ENCODE measurements around the gene MIAT. TPM values are rescaled to one million over a fixed set of nuclear protein-coding genes. Genes with fewer than 3 reads are reported as not detected.

MIAT gene
- polyA plus RNA-seq, 3 donors from 2014 or later = 2.2 TPM; not detected in 2

- Mint-ChIP-seq H3K4me3 (peak overlapping the region in 3 of 5 donors; percentile 22 to 64 (median 39)), H3K9me3 (no peaks in the 10 kb centered on the region), H3K27me3 (ENCODE audit: low read depth in 3 of 3) (peaks cover 0 to 4% (median 0%) of the 10 kb centered on the region in 3 donors), H3K27ac (peak overlapping the region; percentile 61 to 96 (median 84)), H3K36me3 (peaks cover 13 to 41% (median 21%) of the 10 kb centered on the region in 3 donors), H3K4me1 (peaks cover 60 to 69% of the 10 kb centered on the region in 2 donors)
- DNase-seq = peak; percentile 58 to 66 (median 62)
Measured at GRCh38 chr22:26679003-26679629, 21.7 kb downstream of the MIAT start.

DNA sequence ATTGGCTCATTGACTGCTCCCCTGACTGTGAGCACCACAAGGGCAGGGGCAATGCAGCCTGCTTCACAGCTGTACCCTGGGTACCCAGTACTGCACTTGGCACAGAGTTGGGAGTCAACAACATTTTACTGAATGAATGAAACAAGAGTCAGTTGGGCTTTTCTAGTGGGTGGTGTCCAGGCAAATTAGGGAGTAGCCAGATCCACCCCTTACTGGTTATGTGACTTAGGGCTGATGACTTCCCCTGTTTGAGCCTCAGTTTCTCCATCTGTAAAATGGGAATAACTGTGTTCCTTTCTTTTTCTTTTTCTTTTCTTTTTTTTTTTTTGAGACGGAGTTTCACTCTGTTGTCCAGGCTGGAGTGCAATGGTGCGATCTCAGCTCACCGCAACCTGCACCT is 23.1 kb downstream of the MIAT start:
- peaks cover 53 to 60% of the 10 kb centered on the region in 2 donors for H3K4me1 Mint-ChIP-seq
- no peak for DNase-seq
- peaks cover 0 to 4% (median 0%) of the 10 kb centered on the region in 3 donors for H3K27me3 Mint-ChIP-seq (ENCODE audit: low read depth in 3 of 3)
- H3K27ac Mint-ChIP-seq = peak overlapping the region in 1 of 6 donors; percentile 45
- H3K36me3 Mint-ChIP-seq = peaks cover 13 to 37% (median 14%) of the 10 kb centered on the region in 3 donors
- no peak overlapping the region for H3K4me3 Mint-ChIP-seq
- H3K9me3 Mint-ChIP-seq = no peaks in the 10 kb centered on the region

DNA sequence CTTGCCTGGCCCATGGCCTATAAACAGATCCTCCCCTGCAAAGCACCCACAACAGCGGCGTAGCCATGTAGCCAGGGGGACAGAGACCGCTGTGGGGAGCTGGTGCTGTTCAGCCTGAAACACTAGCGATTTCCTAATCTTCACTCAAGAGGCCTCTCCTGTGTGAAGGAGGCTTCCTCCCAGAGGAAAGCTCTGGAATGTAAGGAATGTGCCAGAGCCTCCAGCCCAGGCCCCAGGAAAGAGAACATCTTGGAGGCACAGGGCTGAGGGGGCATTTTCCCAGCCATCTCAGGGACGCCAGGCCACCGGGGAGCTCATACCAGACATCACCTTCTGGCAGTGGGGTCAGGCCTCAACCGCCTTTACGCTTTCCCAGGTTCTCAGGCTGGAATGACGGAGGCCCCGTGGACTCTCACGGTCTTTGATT is 24.0 kb downstream of the MIAT start:
- Mint-ChIP-seq H3K27ac (no peak overlapping the region), H3K36me3 (peaks cover 13 to 36% (median 14%) of the 10 kb centered on the region in 3 donors), H3K9me3 (no peaks in the 10 kb centered on the region), H3K4me1 (peaks cover 47 to 55% of the 10 kb centered on the region in 2 donors), H3K4me3 (no peak overlapping the region), H3K27me3 (ENCODE audit: low read depth in 3 of 3) (peaks cover 0 to 4% (median 0%) of the 10 kb centered on the region in 3 donors)
- DNase-seq = no peak

DNA sequence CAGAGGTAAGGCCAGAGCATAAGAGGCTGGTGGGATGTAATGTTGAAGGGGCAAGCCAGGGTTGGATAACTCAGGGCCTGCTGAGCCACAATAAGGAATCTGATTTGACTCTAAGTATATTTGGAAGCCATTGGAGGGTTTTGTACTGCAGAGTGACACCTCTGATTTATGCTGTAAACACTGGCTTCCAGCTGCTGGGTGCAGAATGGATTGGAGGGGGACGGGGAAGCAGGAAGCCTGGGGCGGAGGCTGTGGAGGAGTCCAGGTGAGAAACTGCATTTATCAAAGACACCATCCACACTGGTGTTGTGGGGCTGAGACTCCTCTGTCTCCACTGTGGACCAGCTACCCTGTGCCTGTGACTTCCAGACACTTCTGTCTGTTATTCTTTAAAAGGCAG is 26.8 kb downstream of the MIAT start:
- peak overlapping the region in 1 of 6 donors; percentile 48 for H3K27ac Mint-ChIP-seq
- H3K36me3 Mint-ChIP-seq = peaks cover 13 to 41% (median 21%) of the 10 kb centered on the region in 3 donors
- no peaks in the 10 kb centered on the region for H3K9me3 Mint-ChIP-seq
- peaks cover 31 to 47% of the 10 kb centered on the region in 2 donors for H3K4me1 Mint-ChIP-seq
- no peak overlapping the region for H3K4me3 Mint-ChIP-seq
- H3K27me3 Mint-ChIP-seq (ENCODE audit: low read depth in 3 of 3) = peaks cover 0 to 4% (median 0%) of the 10 kb centered on the region in 3 donors
- DNase-seq = no peak

GRCh38 chr22:26685601-26686000 is 28.2 kb downstream of the MIAT start:
- no peak for DNase-seq
- peaks cover 13 to 35% (median 21%) of the 10 kb centered on the region in 3 donors for H3K36me3 Mint-ChIP-seq
- H3K9me3 Mint-ChIP-seq = no peaks in the 10 kb centered on the region
- no peak overlapping the region for H3K27ac Mint-ChIP-seq
- peaks cover 37 to 50% of the 10 kb centered on the region in 2 donors for H3K4me1 Mint-ChIP-seq
- H3K4me3 Mint-ChIP-seq = no peak overlapping the region
- H3K27me3 Mint-ChIP-seq (ENCODE audit: low read depth in 3 of 3) = peaks cover 0 to 4% (median 0%) of the 10 kb centered on the region in 3 donors

GRCh38 chr22:26687439-26687838 is 30.1 kb downstream of the MIAT start:
- Mint-ChIP-seq H3K27me3 (ENCODE audit: low read depth in 3 of 3) (peaks cover 0 to 6% (median 0%) of the 10 kb centered on the region in 3 donors), H3K4me3 (no peak overlapping the region), H3K36me3 (peaks cover 13 to 28% (median 16%) of the 10 kb centered on the region in 3 donors), H3K4me1 (peaks cover 49 to 65% of the 10 kb centered on the region in 2 donors), H3K27ac (peak overlapping the region in 2 of 6 donors; percentile 50 to 59), H3K9me3 (no peaks in the 10 kb centered on the region)
- DNase-seq = no peak

- Mint-ChIP-seq H3K9me3 (no peaks in the 10 kb centered on the region), H3K27ac (peak overlapping the region in 3 of 6 donors; percentile 17 to 57 (median 17)), H3K4me3 (no peak overlapping the region), H3K27me3 (ENCODE audit: low read depth in 3 of 3) (peaks cover 0 to 2% (median 0%) of the 10 kb centered on the region in 3 donors), H3K36me3 (peaks cover 9 to 26% (median 16%) of the 10 kb centered on the region in 3 donors), H3K4me1 (peaks cover 34 to 67% of the 10 kb centered on the region in 2 donors)
- DNase-seq = no peak
Measured at GRCh38 chr22:26689513-26690301, 32.3 kb downstream of the MIAT start.

GRCh38 chr22:26690654-26691376 is 33.4 kb downstream of the MIAT start:
- Mint-ChIP-seq H3K4me1 (peaks cover 32 to 68% of the 10 kb centered on the region in 2 donors), H3K27ac (peak overlapping the region in 3 of 6 donors; percentile 14 to 40 (median 21)), H3K4me3 (peak overlapping the region in 1 of 5 donors; percentile 40), H3K9me3 (no peaks in the 10 kb centered on the region), H3K36me3 (peaks cover 20 to 34% (median 22%) of the 10 kb centered on the region in 3 donors), H3K27me3 (ENCODE audit: low read depth in 3 of 3) (peaks cover 0 to 2% (median 0%) of the 10 kb centered on the region in 3 donors)
- DNase-seq = no peak

DNA sequence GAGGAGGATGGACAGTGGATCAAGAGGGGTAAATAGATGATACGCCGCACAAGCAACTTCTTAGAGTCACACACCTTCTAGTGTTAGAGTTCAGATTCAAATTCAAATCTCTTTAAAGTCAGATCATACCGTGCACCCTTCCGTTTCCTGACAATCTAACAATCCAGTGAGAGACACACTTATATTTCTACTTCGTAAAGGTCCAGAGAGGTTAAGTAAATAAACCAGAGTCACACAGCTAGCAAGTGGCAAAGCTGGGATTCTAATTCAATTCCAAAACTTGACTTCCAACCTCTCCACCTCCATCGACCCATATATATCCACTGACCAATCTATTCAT is 34.0 kb downstream of the MIAT start:
- peaks cover 30 to 68% of the 10 kb centered on the region in 2 donors for H3K4me1 Mint-ChIP-seq
- no peak for DNase-seq
- no peaks in the 10 kb centered on the region for H3K9me3 Mint-ChIP-seq
- peak overlapping the region in 1 of 5 donors; percentile 40 for H3K4me3 Mint-ChIP-seq
- H3K36me3 Mint-ChIP-seq = peaks cover 22 to 36% (median 24%) of the 10 kb centered on the region in 3 donors
- H3K27ac Mint-ChIP-seq = peak overlapping the region in 4 of 6 donors; percentile 14 to 40 (median 28)
- H3K27me3 Mint-ChIP-seq (ENCODE audit: low read depth in 3 of 3) = peaks cover 0 to 2% (median 0%) of the 10 kb centered on the region in 3 donors

DNA sequence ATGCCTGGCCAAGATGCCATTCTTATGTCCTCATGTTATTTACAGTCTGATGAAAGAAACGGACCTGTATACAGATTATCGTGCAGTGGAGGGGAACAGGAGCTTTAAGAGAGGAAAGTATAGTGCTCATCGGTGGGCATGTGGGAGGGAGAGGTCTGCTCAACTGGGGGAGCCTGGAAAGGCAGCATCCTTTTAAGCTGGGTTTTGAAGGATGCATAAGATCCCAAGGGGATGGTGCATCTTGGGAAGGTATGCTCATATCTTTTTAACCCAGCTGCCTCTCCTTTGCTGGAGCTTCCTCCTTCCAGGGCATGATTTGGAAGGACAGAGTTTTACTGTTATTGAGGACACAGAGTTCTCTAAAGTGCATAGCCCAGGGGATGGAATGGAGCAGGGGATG is 34.8 kb downstream of the MIAT start:
- peak overlapping the region in 1 of 6 donors; percentile 57 for H3K27ac Mint-ChIP-seq
- H3K4me3 Mint-ChIP-seq = no peak overlapping the region
- H3K36me3 Mint-ChIP-seq = peaks cover 22 to 38% (median 28%) of the 10 kb centered on the region in 3 donors
- peaks cover 30 to 64% of the 10 kb centered on the region in 2 donors for H3K4me1 Mint-ChIP-seq
- H3K27me3 Mint-ChIP-seq (ENCODE audit: low read depth in 3 of 3) = peaks cover 0 to 2% (median 0%) of the 10 kb centered on the region in 3 donors
- DNase-seq = no peak
- H3K9me3 Mint-ChIP-seq = no peaks in the 10 kb centered on the region

DNA sequence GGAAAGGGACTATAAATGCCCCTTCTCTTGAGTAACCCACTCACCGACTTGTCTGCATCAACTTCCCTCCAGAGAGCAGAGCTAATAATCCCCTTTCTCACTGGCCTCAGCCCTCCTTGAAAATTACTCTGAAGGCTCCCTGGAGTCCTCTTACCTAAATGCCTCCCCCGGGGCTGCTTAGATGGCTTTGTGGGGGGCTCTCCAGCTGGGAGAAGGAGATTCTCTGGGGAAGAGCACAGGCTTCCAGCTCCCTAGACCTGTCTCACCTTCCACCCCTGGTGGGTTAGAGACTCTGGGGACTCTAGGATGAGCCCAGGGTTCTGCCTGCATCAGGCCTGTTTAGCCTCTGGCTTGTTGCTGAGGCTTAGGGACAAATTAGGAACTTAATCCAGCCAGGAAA is 39.8 kb downstream of the MIAT start:
- Mint-ChIP-seq H3K27me3 (ENCODE audit: low read depth in 3 of 3) (no peaks in the 10 kb centered on the region), H3K4me1 (peaks cover 3 to 56% of the 10 kb centered on the region in 2 donors), H3K4me3 (no peak overlapping the region), H3K27ac (peak overlapping the region in 1 of 6 donors; percentile 21), H3K36me3 (peaks cover 34 to 50% (median 45%) of the 10 kb centered on the region in 3 donors), H3K9me3 (no peaks in the 10 kb centered on the region)
- DNase-seq = no peak

- Mint-ChIP-seq H3K27me3 (ENCODE audit: low read depth in 3 of 3) (no peaks in the 10 kb centered on the region), H3K4me1 (peaks cover 17 to 47% of the 10 kb centered on the region in 2 donors), H3K36me3 (peaks cover 26 to 40% (median 33%) of the 10 kb centered on the region in 3 donors), H3K27ac (peak overlapping the region in 1 of 6 donors; percentile 62), H3K9me3 (no peaks in the 10 kb centered on the region), H3K4me3 (no peak overlapping the region)
- DNase-seq = no peak
Measured at GRCh38 chr22:26700462-26700861, 43.1 kb downstream of the MIAT start.

- H3K9me3 Mint-ChIP-seq = no peaks in the 10 kb centered on the region
- peaks cover 21 to 47% of the 10 kb centered on the region in 2 donors for H3K4me1 Mint-ChIP-seq
- no peaks in the 10 kb centered on the region for H3K27me3 Mint-ChIP-seq (ENCODE audit: low read depth in 3 of 3)
- H3K27ac Mint-ChIP-seq = no peak overlapping the region
- peaks cover 23 to 36% (median 28%) of the 10 kb centered on the region in 3 donors for H3K36me3 Mint-ChIP-seq
- H3K4me3 Mint-ChIP-seq = no peak overlapping the region
- DNase-seq = no peak
Measured at GRCh38 chr22:26700886-26701285, 43.5 kb downstream of the MIAT start.

Measured in immature natural killer cell (primary cell).